ENCODE measurements around the gene APBA3.

- no peak for TF ChIP-seq EP300 (IDR thresholded peaks at IDR 0.05)
- no peak for TF ChIP-seq ZFP36 (IDR thresholded peaks at IDR 0.05; ENCODE audit: borderline replicate concordance, partially characterized antibody)
- TF ChIP-seq CTCF (IDR thresholded peaks at IDR 0.05) = no peak
Measured at GRCh38 chr19:3804429-3804828, 42.9 kb upstream of the APBA3 start.

Measured in A549 (cell line).